K562 (cell line): ENCODE measurements around the gene DNAAF8. TPM values are rescaled to one million over a fixed set of nuclear protein-coding genes. Genes with fewer than 3 reads are reported as not detected.

Source experiments
- ATAC-seq: fragments of 200-7000 bp; cut with Tn5 transposase; 3 replicates; pipeline ENCODE4 v1.9.1; 2020; ENCODE audit warnings: moderate library complexity
- BruUV-seq: library from RNA; stranded (reverse); fragments of 400-500 nt; replicated peaks from 2 replicates; lab custom pipeline; 2021; lab: Mats Ljungman, UMichigan
- CTCF ChIA-PET: fragments of 300-600 bp; formaldehyde crosslinking; extraction: SDS; loops from one replicate; lab custom pipeline; 2021; ENCODE audit warnings: low intra/inter-chr PET ratio; lab: Yijun Ruan, JAX
- POLR2A ChIA-PET: fragments of 300-600, 350-650 bp; sonication (Branson Sonifier 250); formaldehyde crosslinking; extraction: SDS; loops from one replicate; lab custom pipeline; 2021; ENCODE audit warnings: antibody characterized with exemption, inconsistent platforms; lab: Yijun Ruan, JAX
- DNase-seq, 4 experiments: peaks; one replicate each; pipeline versions ENCODE4 v3.0.0 to v3.0.0-alpha.2; 2011 to 2018; ENCODE audit warnings: low spot score in 3 of 4, mixed read lengths in 3 of 4; ENCODE audit errors: extremely low read depth in 1 of 4
- FAIRE-seq: peaks from 2 replicates; lab custom pipeline; 2011; peaks lifted over from hg19 to GRCh38; lab: Jason Lieb, UNC
- H2AFZ ChIP-seq: 2 replicates; pipeline ENCODE4 v1.6.0; 2011; ENCODE audit warnings: low read depth, low read length, control low read depth, inconsistent platforms
- H3K27ac ChIP-seq: fragments of 200-600 bp; 3 replicates; pipeline ENCODE4 v1.8.0; 2011; ENCODE audit warnings: low read depth, mild to moderate bottlenecking, control low read depth, inconsistent platforms, low read length, moderate library complexity, mixed read lengths; ENCODE audit errors: extremely low read depth
- H3K27me3 ChIP-seq, 2 experiments: fragments of 300-600 bp in 1 of 2; 2 replicates in 1 of 2; 3 replicates in 1 of 2; pipeline versions ENCODE4 v1.6.0 to v1.8.0; 2011; ENCODE audit warnings: inconsistent platforms in 2 of 2, low read length in 2 of 2, mild to moderate bottlenecking in 1 of 2, mixed read lengths in 1 of 2, moderate library complexity in 1 of 2; ENCODE audit not compliant: control insufficient read depth in 2 of 2, insufficient read depth in 2 of 2
- H3K36me3 ChIP-seq: fragments of 300-600 bp; 3 replicates; pipeline ENCODE4 v1.8.0; 2011; ENCODE audit warnings: mild to moderate bottlenecking, low read length, inconsistent platforms; ENCODE audit not compliant: control insufficient read depth, insufficient read depth
- H3K4me1 ChIP-seq, 2 experiments: fragments of 200-600 bp in 1 of 2; replicated peaks in 1 of 2; 2 replicates in 1 of 2; 3 replicates in 1 of 2; pipeline versions ENCODE4 v1.5.1 to v1.8.0; 2011; ENCODE audit warnings: inconsistent platforms in 2 of 2, low read length in 2 of 2, mild to moderate bottlenecking in 1 of 2, mixed read lengths in 1 of 2, moderate library complexity in 1 of 2; ENCODE audit not compliant: control insufficient read depth in 2 of 2, insufficient read depth in 2 of 2
- H3K4me2 ChIP-seq: 2 replicates; pipeline ENCODE4 v1.6.1; 2011; ENCODE audit warnings: low read length, control low read depth, inconsistent platforms, mixed read lengths; ENCODE audit not compliant: insufficient read depth
- H3K4me3 ChIP-seq: fragments of 200-600 bp; sonication (generic), shearing (Covaris generic); 2 replicates; pipeline ENCODE4 v1.5.1; 2016; ENCODE audit warnings: control low read depth, inconsistent platforms
- H3K79me2 ChIP-seq: fragments of 200-600 bp; 3 replicates; pipeline ENCODE4 v1.8.0; 2011; ENCODE audit warnings: low read length, inconsistent platforms; ENCODE audit not compliant: control insufficient read depth, insufficient read depth
- H3K9ac ChIP-seq, 2 experiments: 2 replicates each; pipeline versions ENCODE4 v1.6.0 to v1.6.1; 2011; ENCODE audit warnings: low read depth in 2 of 2, low read length in 2 of 2, control low read depth in 1 of 2, inconsistent platforms in 1 of 2, mild to moderate bottlenecking in 1 of 2, mixed read lengths in 1 of 2; ENCODE audit not compliant: insufficient read depth in 1 of 2
- H3K9me1 ChIP-seq: one replicate; pipeline ENCODE4 v1.6.0; 2011; ENCODE audit warnings: inconsistent platforms, mild to moderate bottlenecking, low read length, moderate library complexity; ENCODE audit not compliant: control insufficient read depth, insufficient read depth
- H3K9me3 ChIP-seq: replicated peaks from 2 replicates; pipeline ENCODE4 v1.5.1; 2011; ENCODE audit warnings: low read depth, low read length, inconsistent platforms; ENCODE audit not compliant: control insufficient read depth, insufficient read depth
- H4K20me1 ChIP-seq: replicated peaks from 2 replicates; pipeline ENCODE4 v1.6.1; 2011; ENCODE audit warnings: low read length, inconsistent platforms, mixed read lengths; ENCODE audit not compliant: control insufficient read depth, insufficient read depth
- BHLHE40 ChIP-seq: IDR thresholded peaks from 2 replicates; pipeline ENCODE4 v1.6.1; 2011; ENCODE audit warnings: low read length, improper control_type of control experiment
- CCNT2 ChIP-seq: IDR thresholded peaks from 2 replicates; pipeline ENCODE4 v1.6.1; 2011; ENCODE audit warnings: borderline replicate concordance, low read depth, mild to moderate bottlenecking, moderate library complexity, mixed read lengths, low read length; ENCODE audit not compliant: insufficient read length; ENCODE audit errors: extremely low read depth
- EP400 ChIP-seq: fragments of 450-650 bp; IDR thresholded peaks from 2 replicates; pipeline ENCODE4 v1.6.1; 2017; ENCODE audit warnings: antibody characterized with exemption, mild to moderate bottlenecking, moderate library complexity
- FOXJ3 ChIP-seq: sonication (generic); formaldehyde crosslinking; IDR thresholded peaks from 2 replicates; pipeline ENCODE4 v1.4.0; 2020; ENCODE audit warnings: mild to moderate bottlenecking, missing genetic modification reagents
- GTF2F1 ChIP-seq: IDR thresholded peaks from 2 replicates; pipeline ENCODE4 v1.6.1; 2011; ENCODE audit warnings: low read depth, low read length, improper control_type of control experiment
- HMG20A ChIP-seq: fragments of 450-650 bp; formaldehyde crosslinking; conservative IDR thresholded peaks from 2 replicates; pipeline ENCODE4 v1.4.0; 2020; ENCODE audit warnings: mild to moderate bottlenecking, mixed read lengths
- ILF3 ChIP-seq: fragments of 450-650 bp; IDR thresholded peaks from 2 replicates; pipeline ENCODE4 v1.6.1; 2018; ENCODE audit warnings: antibody characterized with exemption, mild to moderate bottlenecking, moderate library complexity, borderline replicate concordance
- KLF10 ChIP-seq: fragments of 250-450 bp; sonication (Bioruptor Pico); IDR thresholded peaks from 2 replicates; pipeline ENCODE4 v1.6.1; 2021; ENCODE audit warnings: matching md5 sums
- L3MBTL2 ChIP-seq: fragments of 450-650 bp; IDR thresholded peaks from 2 replicates; pipeline ENCODE4 v1.6.1; 2016; ENCODE audit warnings: mild to moderate bottlenecking, moderate library complexity
- LCOR ChIP-seq: sonication (generic); formaldehyde crosslinking; IDR thresholded peaks from 2 replicates; pipeline ENCODE4 v1.8.0; 2022; ENCODE audit warnings: mild to moderate bottlenecking, missing genetic modification reagents
- NEUROD1 ChIP-seq: fragments of 150-350 bp; IDR thresholded peaks from 2 replicates; pipeline ENCODE4 v1.6.1; 2014; ENCODE audit warnings: borderline replicate concordance, low read length, low read depth; ENCODE audit not compliant: partially characterized antibody
- ZBTB11 ChIP-seq, 3 experiments: fragments of 200-800 bp in 1 of 3; fragments of 250-450 bp in 1 of 3; fragments of 450-650 bp in 1 of 3; sonication (Bioruptor Pico) in 1 of 3; sonication (Bioruptor generic) in 1 of 3; formaldehyde crosslinking in 1 of 3; IDR thresholded peaks; 2 replicates each; pipeline versions ENCODE4 v1.6.1 to v1.8.0; 2016 to 2022; ENCODE audit warnings: mild to moderate bottlenecking in 2 of 3, missing genetic modification characterization in 2 of 3, missing compliant biosample characterization in 1 of 3, moderate library complexity in 1 of 3
- ZFP91 ChIP-seq: sonication (generic); formaldehyde crosslinking; IDR thresholded peaks from 2 replicates; pipeline ENCODE4 v1.8.0; 2022; ENCODE audit warnings: mild to moderate bottlenecking, missing genetic modification reagents
- ZNF586 ChIP-seq: fragments of 450-650 bp; formaldehyde crosslinking; conservative IDR thresholded peaks from 2 replicates; pipeline ENCODE4 v1.4.0; 2020; ENCODE audit warnings: mild to moderate bottlenecking, moderate library complexity
- ZNF79 ChIP-seq: fragments of 250-450 bp; sonication (Bioruptor Pico); IDR thresholded peaks from 2 replicates; pipeline ENCODE4 v1.4.0; 2020; ENCODE audit warnings: low read depth, mild to moderate bottlenecking, moderate library complexity
- WGBS: fragments of 100-300 bp; shearing (Covaris generic); methylation state at CpG from one replicate; pipeline ENCODE4 v1.1.6; 2016; ENCODE audit warnings: low coverage, mixed read lengths; ENCODE audit not compliant: insufficient coverage; ENCODE audit errors: missing lambda C conversion rate; 5-methylcytosine and 5-hydroxymethylcytosine counted together
- in situ Hi-C: fragments of 300-500 bp; cut with MboI; formaldehyde crosslinking; loops from 4 replicates; pipeline ENCODE4 v1.15.0; 2018; ENCODE audit warnings: inconsistent platforms, mixed read lengths
- intact Hi-C: fragments of 100-400 bp; cut with micrococcal nuclease; formaldehyde crosslinking; loops from 2 replicates; pipeline ENCODE4 v1.14.2; 2022
- polyA plus RNA-seq, 8 experiments: library from polyadenylated mRNA; depleted of rRNA in 4 of 8; stranded (reverse) in 5 of 8; unstranded in 3 of 8; fragments of >200 nt; fragmentation: Nextera tagmentation in 2 of 8; fragmentation: Illumina TruSeq in 1 of 8; extraction: Ambion mirVana in 2 of 8; extraction: Trizol in 1 of 8; gene quantifications; 2 replicates each; pipeline versions ENCODE4 v1.2.1 to v1.2.3, GENCODE V29; 2011 to 2014; ENCODE audit warnings: inconsistent platforms in 1 of 8, missing spikeins in 1 of 8
- total RNA-seq, 7 experiments: library from RNA; depleted of rRNA in 6 of 7; stranded (reverse); fragments of >200 nt in 6 of 7; fragmentation: Illumina TruSeq in 2 of 7; extraction: Trizol in 2 of 7; gene quantifications; 2 replicates each; pipeline versions ENCODE4 v1.2.1 to v1.2.3, GENCODE V29; 2011 to 2021; ENCODE audit warnings: low replicate concordance in 1 of 7

Gene DNAAF8
- total and polyA plus RNA-seq, 9 of the 15 experiments (the other 6 are each of a cell fraction or from before 2014, with no cell fraction given) = 0.04 to 0.12 (median 0.10) TPM; not detected in 6

- intact Hi-C loops = no loop called here
- TF ChIP-seq EP400 (no peak), CCNT2 (no peak), ZBTB11 (CRISPR knock-in tag; IDR thresholded peaks at IDR 0.05) (no peak), ZNF586 (CRISPR knock-in tag) (no peak), L3MBTL2 (no peak), BHLHE40 (no peak), GTF2F1 (no peak), KLF10 (CRISPR knock-in tag) (no peak), HMG20A (no peak), ILF3 (no peak), LCOR (CRISPR knock-in tag) (no peak), ZFP91 (CRISPR knock-in tag) (no peak), FOXJ3 (CRISPR knock-in tag) (no peak), NEUROD1 (no peak), ZNF79 (CRISPR knock-in tag) (no peak)
- Histone ChIP-seq H3K9ac (no peak overlapping the region), H3K36me3 (peaks cover 95% of the 10 kb centered on the region; the same call in 2 of the 3 replicates), H3K4me1 (peaks cover 3 to 33% of the 10 kb centered on the region in 2 experiments; a peak in 3 of 5 replicates), H3K27me3 (no peaks in the 10 kb centered on the region), H3K9me1 (peaks cover 3% of the 10 kb centered on the region), H4K20me1 (peaks cover 8% of the 10 kb centered on the region; the same call in 1 of the 2 replicates), H3K27ac (no peak overlapping the region), H3K4me2 (no peak overlapping the region), H3K9me3 (no peaks in the 10 kb centered on the region), H2AFZ (no peak overlapping the region), H3K79me2 (no peaks in the 10 kb centered on the region), H3K4me3 (no peak overlapping the region)
- no peak for ATAC-seq
- WGBS = 96% methylated on average over 13 of the region's 13 CpGs
- no peak for DNase-seq
- CTCF ChIA-PET = no interaction called here
- in situ Hi-C loops = no loop called here
- BruUV-seq = no TSS peak
- FAIRE-seq = no peak
- POLR2A ChIA-PET = interaction anchor here (0.7 to 1.1 kb wide), 3 partner anchors 8 to 221 kb away, joined by 3 read pairs; no protein-coding TSS in a partner anchor
Observed at GRCh38 chr16:4700380-4700996, 33.8 kb upstream of the DNAAF8 start.
